CD14-positive monocyte (primary cell): ENCODE results near the gene ZNF385D. TPM values are rescaled to one million over a fixed set of nuclear protein-coding genes. Genes with fewer than 3 reads are reported as not detected.

ENCODE experiments used
- DNase-seq, 3 donors: peaks; one replicate each; pipeline ENCODE4 v3.0.0-alpha.2; 2011 to 2022
- H2AFZ ChIP-seq: 2 replicates; pipeline ENCODE4 v1.6.0; 2012; ENCODE audit warnings: mild to moderate bottlenecking, low read depth, low read length, inconsistent platforms; ENCODE audit not compliant: insufficient read depth, poor library complexity, severe bottlenecking
- H3K27ac ChIP-seq, 2 donors: 1 replicate in 1 of 2; 2 replicates in 1 of 2; pipeline ENCODE4 v1.5.1; 2012 to 2013; ENCODE audit warnings: low read length in 2 of 2, control low read depth in 1 of 2, inconsistent platforms in 1 of 2, low read depth in 1 of 2, mild to moderate bottlenecking in 1 of 2
- H3K27me3 ChIP-seq, 2 donors: one replicate each; pipeline versions ENCODE4 v1.6.0 to v1.6.1; 2011 to 2013; ENCODE audit warnings: low read length in 2 of 2; ENCODE audit not compliant: control insufficient read depth in 2 of 2, insufficient read depth in 2 of 2
- H3K36me3 ChIP-seq, 2 donors: replicated peaks in 1 of 2; 1 replicate in 1 of 2; 2 replicates in 1 of 2; pipeline versions ENCODE4 v1.5.1 to v1.6.1; 2012 to 2013; ENCODE audit warnings: low read length in 2 of 2, control low read depth in 1 of 2, inconsistent platforms in 1 of 2, mild to moderate bottlenecking in 1 of 2; ENCODE audit not compliant: insufficient read depth in 2 of 2, control insufficient read depth in 1 of 2
- H3K4me1 ChIP-seq, 2 donors: 1 replicate in 1 of 2; 2 replicates in 1 of 2; pipeline versions ENCODE4 v1.5.1 to v1.6.1; 2012 to 2013; ENCODE audit warnings: low read length in 2 of 2, control low read depth in 1 of 2, inconsistent platforms in 1 of 2, mild to moderate bottlenecking in 1 of 2, moderate library complexity in 1 of 2; ENCODE audit not compliant: insufficient read depth in 2 of 2, control insufficient read depth in 1 of 2
- H3K4me2 ChIP-seq: replicated peaks from 2 replicates; pipeline ENCODE3; 2012; ENCODE audit warnings: low read length, moderate library complexity, mild to moderate bottlenecking; ENCODE audit not compliant: poor library complexity, severe bottlenecking; ENCODE audit errors: extremely low read depth
- H3K4me3 ChIP-seq, 3 experiments: fragments of 200-600 bp in 1 of 3; sonication (generic) in 1 of 3; replicated peaks in 1 of 3; 1 replicate in 2 of 3; 2 replicates in 1 of 3; pipeline ENCODE4 v1.5.1; 2011 to 2013; ENCODE audit warnings: low read length in 3 of 3, mild to moderate bottlenecking in 3 of 3, control low read depth in 2 of 3, low read depth in 2 of 3, inconsistent platforms in 1 of 3, moderate library complexity in 1 of 3
- H3K79me2 ChIP-seq: 2 replicates; pipeline ENCODE4 v1.6.0; 2012; ENCODE audit warnings: mild to moderate bottlenecking, control low read depth, inconsistent platforms, low read length, moderate library complexity; ENCODE audit not compliant: insufficient read depth
- H3K9ac ChIP-seq: 2 replicates; pipeline ENCODE4 v1.6.0; 2017; ENCODE audit warnings: low read length, mild to moderate bottlenecking; ENCODE audit not compliant: insufficient read depth, poor library complexity, severe bottlenecking
- H3K9me3 ChIP-seq, 2 donors: replicated peaks in 1 of 2; 1 replicate in 1 of 2; 2 replicates in 1 of 2; pipeline versions ENCODE4 v1.5.1 to v1.6.1; 2012 to 2013; ENCODE audit warnings: low read length in 2 of 2, control low read depth in 1 of 2; ENCODE audit not compliant: control insufficient read depth in 1 of 2, insufficient read depth in 1 of 2
- H4K20me1 ChIP-seq: 2 replicates; pipeline ENCODE4 v1.6.0; 2012; ENCODE audit warnings: mild to moderate bottlenecking, low read length, control low read depth, moderate library complexity; ENCODE audit not compliant: insufficient read depth
- H3K27ac Mint-ChIP-seq, 7 donors: one replicate each; pipeline ENCODE4 v1.8.0; 2020; ENCODE audit warnings: mild to moderate bottlenecking in 7 of 7, mixed read lengths in 7 of 7, moderate library complexity in 6 of 7, inconsistent platforms in 2 of 7
- H3K27me3 Mint-ChIP-seq, 3 donors: one replicate each; pipeline ENCODE4 v1.8.0; 2021 to 2022; ENCODE audit warnings: low read depth in 3 of 3, mild to moderate bottlenecking in 3 of 3, mixed read lengths in 3 of 3, moderate library complexity in 3 of 3, inconsistent platforms in 1 of 3
- H3K36me3 Mint-ChIP-seq, 2 donors: one replicate each; pipeline ENCODE4 v1.8.0; 2020; ENCODE audit warnings: mixed read lengths in 2 of 2, inconsistent platforms in 1 of 2, mild to moderate bottlenecking in 1 of 2
- H3K4me1 Mint-ChIP-seq: one replicate; pipeline ENCODE4 v1.8.0; 2020; ENCODE audit warnings: mild to moderate bottlenecking, mixed read lengths
- H3K4me3 Mint-ChIP-seq, 2 donors: one replicate each; pipeline ENCODE4 v1.8.0; 2020; ENCODE audit warnings: mild to moderate bottlenecking in 2 of 2, mixed read lengths in 2 of 2, moderate library complexity in 1 of 2
- H3K9me3 Mint-ChIP-seq, 7 donors: one replicate each; pipeline ENCODE4 v1.8.0; 2020 to 2022; ENCODE audit warnings: mixed read lengths in 7 of 7, mild to moderate bottlenecking in 6 of 7, moderate library complexity in 6 of 7, inconsistent platforms in 2 of 7
- WGBS: methylation state at CpG from one replicate; pipeline ENCODE4 v1.1.5; 2013; ENCODE audit warnings: missing lambda C conversion rate; ENCODE audit not compliant: insufficient coverage; 5-methylcytosine and 5-hydroxymethylcytosine counted together
- intact Hi-C, 2 donors: fragments of 100-400 bp; cut with micrococcal nuclease; formaldehyde crosslinking; loops; one replicate each; pipeline versions ENCODE4 v1.15.0 to v1.15.1; 2023
- polyA plus RNA-seq, 3 donors: library from polyadenylated mRNA; depleted of rRNA in 1 of 3; unstranded in 2 of 3; stranded (reverse) in 1 of 3; fragments of 300-500 nt in 2 of 3; fragments of >200 nt in 1 of 3; fragmentation: Illumina TruSeq in 2 of 3; gene quantifications; 1 replicate in 2 of 3; 2 replicates in 1 of 3; pipeline ENCODE4 v1.2.3, GENCODE V29; 2012 to 2021
- TF ChIP-seq, protein P1 (sequence below): fragments of 200-600 bp; IDR thresholded peaks from one replicate; pipeline ENCODE4 v1.8.0; 2022; ENCODE audit warnings: antibody characterized with exemption, mild to moderate bottlenecking

The ZNF385D gene
- polyA plus RNA-seq, 3 donors, result not detected

DNA sequence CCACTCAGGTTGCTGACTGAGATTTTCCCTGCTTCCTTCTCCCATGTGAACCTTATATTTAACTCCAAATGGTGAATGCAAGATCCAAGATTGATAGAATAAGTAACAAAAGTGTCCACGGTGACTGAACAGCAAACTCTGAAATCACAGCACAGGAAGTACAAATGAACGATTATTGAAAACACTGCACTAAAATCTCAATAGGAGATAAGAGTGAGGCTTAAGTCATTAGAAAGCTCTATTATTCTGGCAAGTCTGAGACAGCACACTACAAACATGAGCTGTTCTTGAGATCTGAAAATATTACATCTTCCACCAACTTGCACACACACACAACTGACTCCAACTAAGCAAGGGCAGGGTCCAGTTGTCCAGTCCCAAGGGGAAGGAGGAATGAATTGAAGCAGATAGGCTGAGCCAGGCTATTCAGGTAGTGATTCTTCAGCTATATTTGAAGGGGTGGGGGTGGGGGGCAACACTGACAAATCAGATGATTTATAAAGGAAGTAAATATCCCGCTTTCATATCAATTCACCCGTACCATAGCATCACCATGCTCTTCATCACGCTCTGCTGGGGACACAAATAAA lies 2.9 kb downstream of the ZNF385D start:
- Histone ChIP-seq H4K20me1 (no peaks in the 10 kb centered on the region), H3K27ac (no peak overlapping the region), H3K4me1 (no peaks in the 10 kb centered on the region), H3K9ac (no peak overlapping the region), H3K79me2 (no peaks in the 10 kb centered on the region), H3K4me3 (no peak overlapping the region), H3K9me3 (peaks cover 0 to 4% of the 10 kb centered on the region in 2 donors), H3K27me3 (peaks cover 6 to 8% of the 10 kb centered on the region in 2 donors), H2AFZ (no peak overlapping the region), H3K36me3 (no peaks in the 10 kb centered on the region), H3K4me2 (no peak overlapping the region)
- no peak for DNase-seq
- Mint-ChIP-seq H3K4me1 (no peaks in the 10 kb centered on the region), H3K27me3 (peaks cover 9 to 19% (median 9%) of the 10 kb centered on the region in 3 donors), H3K36me3 (no peaks in the 10 kb centered on the region), H3K9me3 (peaks cover 0 to 11% (median 2%) of the 10 kb centered on the region in 7 donors), H3K4me3 (no peak overlapping the region), H3K27ac (no peak overlapping the region)
- no CpG with 5 or more reads among the region's 5 CpGs for WGBS
- TF ChIP-seq, protein P1, sequence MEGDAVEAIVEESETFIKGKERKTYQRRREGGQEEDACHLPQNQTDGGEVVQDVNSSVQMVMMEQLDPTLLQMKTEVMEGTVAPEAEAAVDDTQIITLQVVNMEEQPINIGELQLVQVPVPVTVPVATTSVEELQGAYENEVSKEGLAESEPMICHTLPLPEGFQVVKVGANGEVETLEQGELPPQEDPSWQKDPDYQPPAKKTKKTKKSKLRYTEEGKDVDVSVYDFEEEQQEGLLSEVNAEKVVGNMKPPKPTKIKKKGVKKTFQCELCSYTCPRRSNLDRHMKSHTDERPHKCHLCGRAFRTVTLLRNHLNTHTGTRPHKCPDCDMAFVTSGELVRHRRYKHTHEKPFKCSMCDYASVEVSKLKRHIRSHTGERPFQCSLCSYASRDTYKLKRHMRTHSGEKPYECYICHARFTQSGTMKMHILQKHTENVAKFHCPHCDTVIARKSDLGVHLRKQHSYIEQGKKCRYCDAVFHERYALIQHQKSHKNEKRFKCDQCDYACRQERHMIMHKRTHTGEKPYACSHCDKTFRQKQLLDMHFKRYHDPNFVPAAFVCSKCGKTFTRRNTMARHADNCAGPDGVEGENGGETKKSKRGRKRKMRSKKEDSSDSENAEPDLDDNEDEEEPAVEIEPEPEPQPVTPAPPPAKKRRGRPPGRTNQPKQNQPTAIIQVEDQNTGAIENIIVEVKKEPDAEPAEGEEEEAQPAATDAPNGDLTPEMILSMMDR, result no peak
- intact Hi-C loops, result no loop called here

DNA sequence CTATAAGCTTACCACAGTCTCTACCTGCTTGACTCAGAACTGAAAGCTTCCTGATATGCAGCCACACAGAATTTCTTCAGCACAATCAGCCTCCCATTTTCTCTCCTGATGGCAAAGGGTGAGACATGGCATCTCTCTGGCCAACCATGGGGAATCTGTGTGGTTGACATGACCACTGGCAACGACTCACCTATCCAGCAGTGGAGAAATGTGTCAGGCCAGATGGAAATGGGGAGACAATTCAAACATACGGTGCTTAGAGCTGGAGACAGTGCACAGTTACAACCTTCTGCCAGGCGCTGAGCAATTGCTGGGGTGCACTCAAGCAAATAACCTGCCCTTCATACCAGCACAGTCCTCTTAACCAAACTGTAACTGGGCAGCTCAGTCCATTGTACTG lies 3.6 kb downstream of the ZNF385D start:
- Histone ChIP-seq H3K27me3 (peaks cover 6 to 8% of the 10 kb centered on the region in 2 donors), H3K4me1 (no peaks in the 10 kb centered on the region), H3K4me2 (no peak overlapping the region), H2AFZ (no peak overlapping the region), H3K27ac (no peak overlapping the region), H3K36me3 (no peaks in the 10 kb centered on the region), H3K4me3 (no peak overlapping the region), H3K79me2 (no peaks in the 10 kb centered on the region), H3K9me3 (peaks cover 0 to 6% of the 10 kb centered on the region in 2 donors), H3K9ac (no peak overlapping the region), H4K20me1 (no peaks in the 10 kb centered on the region)
- Mint-ChIP-seq H3K27ac (no peak overlapping the region), H3K36me3 (no peaks in the 10 kb centered on the region), H3K27me3 (peaks cover 9 to 19% (median 9%) of the 10 kb centered on the region in 3 donors), H3K4me3 (no peak overlapping the region), H3K9me3 (peaks cover 0 to 16% (median 2%) of the 10 kb centered on the region in 7 donors), H3K4me1 (no peaks in the 10 kb centered on the region)
- DNase-seq, result no peak
- TF ChIP-seq, protein P1, result no peak
- 81% methylated on average over 3 of the region's 3 CpGs for WGBS
- intact Hi-C loops, result no loop called here
